HUES6 (cell line): ENCODE results near the gene LRIG3.

Source experiments
- H3K27ac ChIP-seq: 2 replicates; pipeline ENCODE4 v1.7.0; 2013; ENCODE audit warnings: low read depth, mild to moderate bottlenecking, low read length, inconsistent platforms
- H3K27me3 ChIP-seq: 2 replicates; pipeline ENCODE4 v1.6.1; 2013; ENCODE audit warnings: low read length; ENCODE audit not compliant: control insufficient read depth, insufficient read depth
- H3K36me3 ChIP-seq: 2 replicates; pipeline ENCODE4 v1.6.1; 2013; ENCODE audit warnings: low read length; ENCODE audit not compliant: control insufficient read depth, insufficient read depth
- H3K4me1 ChIP-seq: 2 replicates; pipeline ENCODE4 v1.6.1; 2013; ENCODE audit warnings: low read length; ENCODE audit not compliant: control insufficient read depth, insufficient read depth
- H3K4me3 ChIP-seq: 2 replicates; pipeline ENCODE4 v1.5.1; 2013; ENCODE audit warnings: low read depth, low read length
- H3K9ac ChIP-seq: one replicate; pipeline ENCODE4 v1.6.1; 2013; ENCODE audit warnings: mild to moderate bottlenecking, low read length
- H3K9me3 ChIP-seq: 2 replicates; pipeline ENCODE4 v1.6.1; 2013; ENCODE audit warnings: low read depth, low read length; ENCODE audit not compliant: control insufficient read depth, insufficient read depth

Gene LRIG3

GRCh38 chr12:58918469-58918844 is 1.8 kb downstream of the LRIG3 start:
- no peak overlapping the region; the same call in 1 of the 2 replicates for H3K27ac ChIP-seq
- peak overlapping the region; percentile 48 for H3K9ac ChIP-seq
- peak overlapping the region; percentile 75 for H3K4me3 ChIP-seq
- no peaks in the 10 kb centered on the region for H3K9me3 ChIP-seq
- H3K27me3 ChIP-seq, result peaks cover 8% of the 10 kb centered on the region; the same call in 1 of the 2 replicates
- H3K36me3 ChIP-seq, result peaks cover 5% of the 10 kb centered on the region; the same call in 1 of the 2 replicates
- peaks cover 38% of the 10 kb centered on the region for H3K4me1 ChIP-seq

- Histone ChIP-seq H3K4me3 (peak overlapping the region; percentile 75), H3K27ac (no peak overlapping the region; the same call in 1 of the 2 replicates), H3K9me3 (no peaks in the 10 kb centered on the region), H3K27me3 (peaks cover 8% of the 10 kb centered on the region; the same call in 1 of the 2 replicates), H3K4me1 (peaks cover 33% of the 10 kb centered on the region), H3K9ac (peak overlapping the region; percentile 48), H3K36me3 (peaks cover 9% of the 10 kb centered on the region; the same call in 1 of the 2 replicates)
Observed at GRCh38 chr12:58917699-58918468, 2.4 kb downstream of the LRIG3 start.

GRCh38 chr12:58916921-58917511 is 3.3 kb downstream of the LRIG3 start:
- Histone ChIP-seq H3K9me3 (no peaks in the 10 kb centered on the region), H3K4me3 (peak overlapping the region; percentile 75; the same call in 1 of the 2 replicates), H3K9ac (peak overlapping the region; percentile 48), H3K36me3 (peaks cover 15% of the 10 kb centered on the region; the same call in 1 of the 2 replicates), H3K27me3 (peaks cover 8% of the 10 kb centered on the region; the same call in 1 of the 2 replicates), H3K4me1 (peaks cover 29% of the 10 kb centered on the region), H3K27ac (no peak overlapping the region; the same call in 1 of the 2 replicates)

GRCh38 chr12:58916161-58916621 is 4.1 kb downstream of the LRIG3 start:
- H3K9ac ChIP-seq, result no peak overlapping the region

GRCh38 chr12:58915634-58916033 is 4.7 kb downstream of the LRIG3 start:
- Histone ChIP-seq H3K4me3 (peak overlapping the region; percentile 75; the same call in 1 of the 2 replicates), H3K27ac (no peak overlapping the region), H3K36me3 (peaks cover 20% of the 10 kb centered on the region; the same call in 1 of the 2 replicates), H3K9ac (peak overlapping the region; percentile 49), H3K9me3 (no peaks in the 10 kb centered on the region), H3K4me1 (peaks cover 23% of the 10 kb centered on the region), H3K27me3 (peaks cover 8% of the 10 kb centered on the region; the same call in 1 of the 2 replicates)

More at GRCh38 chr12:58916161-58916621, 4.1 kb downstream of the LRIG3 start:
- Histone ChIP-seq H3K27me3 (peaks cover 8% of the 10 kb centered on the region; the same call in 1 of the 2 replicates), H3K9me3 (no peaks in the 10 kb centered on the region), H3K36me3 (peaks cover 20% of the 10 kb centered on the region; the same call in 1 of the 2 replicates), H3K27ac (no peak overlapping the region), H3K4me3 (peak overlapping the region; percentile 75; the same call in 1 of the 2 replicates), H3K4me1 (peaks cover 27% of the 10 kb centered on the region)

- Histone ChIP-seq H3K4me3 (no peak overlapping the region), H3K9ac (no peak overlapping the region), H3K4me1 (peaks cover 23% of the 10 kb centered on the region), H3K9me3 (no peaks in the 10 kb centered on the region), H3K27me3 (peaks cover 8% of the 10 kb centered on the region; the same call in 1 of the 2 replicates), H3K27ac (no peak overlapping the region), H3K36me3 (peaks cover 20% of the 10 kb centered on the region; the same call in 1 of the 2 replicates)
Observed at GRCh38 chr12:58915037-58915436, 5.3 kb downstream of the LRIG3 start.

GRCh38 chr12:58914457-58914856 is 5.8 kb downstream of the LRIG3 start:
- Histone ChIP-seq H3K9me3 (no peaks in the 10 kb centered on the region), H3K9ac (no peak overlapping the region), H3K4me3 (no peak overlapping the region), H3K36me3 (peaks cover 24% of the 10 kb centered on the region; the same call in 1 of the 2 replicates), H3K27me3 (peaks cover 5% of the 10 kb centered on the region; the same call in 1 of the 2 replicates), H3K4me1 (peaks cover 27% of the 10 kb centered on the region), H3K27ac (no peak overlapping the region)

GRCh38 chr12:58907391-58907790 is 12.9 kb downstream of the LRIG3 start:
- H3K4me3 ChIP-seq, result no peak overlapping the region
- peaks cover 3% of the 10 kb centered on the region; the same call in 1 of the 2 replicates for H3K9me3 ChIP-seq
- peaks cover 8% of the 10 kb centered on the region for H3K4me1 ChIP-seq
- H3K27me3 ChIP-seq, result no peaks in the 10 kb centered on the region
- no peak overlapping the region for H3K9ac ChIP-seq
- H3K27ac ChIP-seq, result no peak overlapping the region
- peaks cover 62% of the 10 kb centered on the region; the same call in 1 of the 2 replicates for H3K36me3 ChIP-seq

- Histone ChIP-seq H3K9me3 (peaks cover 3% of the 10 kb centered on the region; the same call in 1 of the 2 replicates), H3K36me3 (peaks cover 60% of the 10 kb centered on the region; the same call in 1 of the 2 replicates), H3K27me3 (no peaks in the 10 kb centered on the region), H3K9ac (no peak overlapping the region), H3K4me1 (peaks cover 8% of the 10 kb centered on the region), H3K27ac (no peak overlapping the region), H3K4me3 (no peak overlapping the region)
Observed at GRCh38 chr12:58906917-58907316, 13.4 kb downstream of the LRIG3 start.

- no peak overlapping the region for H3K27ac ChIP-seq
- peaks cover 56% of the 10 kb centered on the region; the same call in 1 of the 2 replicates for H3K36me3 ChIP-seq
- H3K9me3 ChIP-seq, result peaks cover 3% of the 10 kb centered on the region; the same call in 1 of the 2 replicates
- no peak overlapping the region for H3K9ac ChIP-seq
- H3K27me3 ChIP-seq, result no peaks in the 10 kb centered on the region
- peaks cover 4% of the 10 kb centered on the region; the same call in 1 of the 2 replicates for H3K4me1 ChIP-seq
- H3K4me3 ChIP-seq, result no peak overlapping the region
Observed at GRCh38 chr12:58905422-58905821, 14.9 kb downstream of the LRIG3 start.
